ENCODE measurements around the gene FAM83B. TPM values are rescaled to one million over a fixed set of nuclear protein-coding genes. Genes with fewer than 3 reads are reported as not detected.

Gene FAM83B
- total RNA-seq, 1 donor from 2014 or later: 1.9 TPM

- H3K9me3 Mint-ChIP-seq (ENCODE audit: unreplicated experiment): no peaks in the 10 kb centered on the region
- H3K36me3 Mint-ChIP-seq (ENCODE audit: low read depth, unreplicated experiment): no peaks in the 10 kb centered on the region
- no peak for DNase-seq (ENCODE audit: low read depth)
- H3K4me3 Mint-ChIP-seq (ENCODE audit: unreplicated experiment): no peak overlapping the region
- no peaks in the 10 kb centered on the region for H4K20me1 ChIP-seq (ENCODE audit: insufficient read depth, low read length)
- FAIRE-seq: no peak
- H3K9me3 ChIP-seq (ENCODE audit: insufficient read depth, low read depth, low read length): no peaks in the 10 kb centered on the region
- H3K27me3 Mint-ChIP-seq (ENCODE audit: low read depth, unreplicated experiment): no peaks in the 10 kb centered on the region
- H3K27ac ChIP-seq (ENCODE audit: low read depth, low read length): no peak overlapping the region
- H3K27ac Mint-ChIP-seq (ENCODE audit: unreplicated experiment): no peak overlapping the region
- no peaks in the 10 kb centered on the region for H3K79me2 ChIP-seq (ENCODE audit: insufficient read depth, low read length)
- no peaks in the 10 kb centered on the region for H3K36me3 ChIP-seq (ENCODE audit: insufficient read depth, low read length)
- no peak overlapping the region for H3K9ac ChIP-seq (ENCODE audit: low read length)
- no peak overlapping the region for H2AFZ ChIP-seq (ENCODE audit: low read depth, low read length)
- no peaks in the 10 kb centered on the region for H3K4me1 ChIP-seq (ENCODE audit: insufficient read depth, low read length)
- no peak overlapping the region for H3K4me3 ChIP-seq (ENCODE audit: insufficient read depth, low read depth, low read length)
- no peak overlapping the region for H3K4me2 ChIP-seq (ENCODE audit: low read length)
- TF ChIP-seq, protein P1, sequence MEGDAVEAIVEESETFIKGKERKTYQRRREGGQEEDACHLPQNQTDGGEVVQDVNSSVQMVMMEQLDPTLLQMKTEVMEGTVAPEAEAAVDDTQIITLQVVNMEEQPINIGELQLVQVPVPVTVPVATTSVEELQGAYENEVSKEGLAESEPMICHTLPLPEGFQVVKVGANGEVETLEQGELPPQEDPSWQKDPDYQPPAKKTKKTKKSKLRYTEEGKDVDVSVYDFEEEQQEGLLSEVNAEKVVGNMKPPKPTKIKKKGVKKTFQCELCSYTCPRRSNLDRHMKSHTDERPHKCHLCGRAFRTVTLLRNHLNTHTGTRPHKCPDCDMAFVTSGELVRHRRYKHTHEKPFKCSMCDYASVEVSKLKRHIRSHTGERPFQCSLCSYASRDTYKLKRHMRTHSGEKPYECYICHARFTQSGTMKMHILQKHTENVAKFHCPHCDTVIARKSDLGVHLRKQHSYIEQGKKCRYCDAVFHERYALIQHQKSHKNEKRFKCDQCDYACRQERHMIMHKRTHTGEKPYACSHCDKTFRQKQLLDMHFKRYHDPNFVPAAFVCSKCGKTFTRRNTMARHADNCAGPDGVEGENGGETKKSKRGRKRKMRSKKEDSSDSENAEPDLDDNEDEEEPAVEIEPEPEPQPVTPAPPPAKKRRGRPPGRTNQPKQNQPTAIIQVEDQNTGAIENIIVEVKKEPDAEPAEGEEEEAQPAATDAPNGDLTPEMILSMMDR (IDR thresholded peaks at IDR 0.05; ENCODE audit: insufficient read depth, low read depth, low read length): no peak
- no peak for TF ChIP-seq EZH2 (IDR thresholded peaks at IDR 0.05; ENCODE audit: insufficient read depth, low read length)
- no peaks in the 10 kb centered on the region for H3K27me3 ChIP-seq (ENCODE audit: insufficient read depth, low read length)
- no peaks in the 10 kb centered on the region for H3K4me1 Mint-ChIP-seq (ENCODE audit: low read depth, unreplicated experiment)
Observed at GRCh38 chr6:54898767-54899166, 52.2 kb downstream of the FAM83B start.

DNA sequence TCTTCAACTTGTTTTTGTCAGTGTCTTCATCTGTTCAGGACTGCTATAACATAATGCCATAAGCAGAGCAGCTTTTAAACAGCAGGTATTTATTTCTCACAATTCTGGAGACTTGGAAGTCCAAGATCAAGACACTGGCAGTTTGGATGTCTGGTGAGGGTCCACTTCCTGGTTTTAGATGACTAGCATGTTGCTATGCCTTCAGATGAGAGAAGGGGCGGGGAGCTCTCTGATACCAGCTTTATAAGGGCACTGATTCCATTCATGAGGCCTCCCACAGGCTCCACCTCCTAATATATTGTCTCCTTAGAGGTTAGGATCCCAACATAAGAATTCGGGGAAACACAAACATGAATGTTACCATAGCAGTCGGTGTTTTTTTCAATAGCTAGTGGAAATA is 52.9 kb downstream of the FAM83B start:
- Histone ChIP-seq H3K79me2 (ENCODE audit: insufficient read depth, low read length) (no peaks in the 10 kb centered on the region), H4K20me1 (ENCODE audit: insufficient read depth, low read length) (no peaks in the 10 kb centered on the region), H3K4me2 (ENCODE audit: low read length) (no peak overlapping the region), H3K4me3 (ENCODE audit: insufficient read depth, low read depth, low read length) (no peak overlapping the region), H3K4me1 (ENCODE audit: insufficient read depth, low read length) (no peaks in the 10 kb centered on the region), H3K9ac (ENCODE audit: low read length) (no peak overlapping the region), H3K9me3 (ENCODE audit: insufficient read depth, low read depth, low read length) (no peaks in the 10 kb centered on the region), H2AFZ (ENCODE audit: low read depth, low read length) (no peak overlapping the region), H3K36me3 (ENCODE audit: insufficient read depth, low read length) (no peaks in the 10 kb centered on the region), H3K27me3 (ENCODE audit: insufficient read depth, low read length) (no peaks in the 10 kb centered on the region), H3K27ac (ENCODE audit: low read depth, low read length) (no peak overlapping the region)
- Mint-ChIP-seq H3K4me1 (ENCODE audit: low read depth, unreplicated experiment) (no peaks in the 10 kb centered on the region), H3K36me3 (ENCODE audit: low read depth, unreplicated experiment) (no peaks in the 10 kb centered on the region), H3K27ac (ENCODE audit: unreplicated experiment) (no peak overlapping the region), H3K4me3 (ENCODE audit: unreplicated experiment) (no peak overlapping the region), H3K27me3 (ENCODE audit: low read depth, unreplicated experiment) (no peaks in the 10 kb centered on the region), H3K9me3 (ENCODE audit: unreplicated experiment) (no peaks in the 10 kb centered on the region)
- no peak for DNase-seq (ENCODE audit: low read depth)
- no peak for TF ChIP-seq EZH2 (IDR thresholded peaks at IDR 0.05; ENCODE audit: insufficient read depth, low read length)
- TF ChIP-seq, protein P1 (IDR thresholded peaks at IDR 0.05; ENCODE audit: insufficient read depth, low read depth, low read length): no peak
- no peak for FAIRE-seq

GRCh38 chr6:54899986-54900385 is 53.4 kb downstream of the FAM83B start:
- Histone ChIP-seq H3K27me3 (ENCODE audit: insufficient read depth, low read length) (no peaks in the 10 kb centered on the region), H3K4me1 (ENCODE audit: insufficient read depth, low read length) (no peaks in the 10 kb centered on the region), H2AFZ (ENCODE audit: low read depth, low read length) (no peak overlapping the region), H3K4me3 (ENCODE audit: insufficient read depth, low read depth, low read length) (no peak overlapping the region), H3K79me2 (ENCODE audit: insufficient read depth, low read length) (no peaks in the 10 kb centered on the region), H3K4me2 (ENCODE audit: low read length) (no peak overlapping the region), H3K36me3 (ENCODE audit: insufficient read depth, low read length) (no peaks in the 10 kb centered on the region), H3K9ac (ENCODE audit: low read length) (no peak overlapping the region), H3K9me3 (ENCODE audit: insufficient read depth, low read depth, low read length) (no peaks in the 10 kb centered on the region), H4K20me1 (ENCODE audit: insufficient read depth, low read length) (no peaks in the 10 kb centered on the region), H3K27ac (ENCODE audit: low read depth, low read length) (no peak overlapping the region)
- Mint-ChIP-seq H3K4me3 (ENCODE audit: unreplicated experiment) (no peak overlapping the region), H3K27me3 (ENCODE audit: low read depth, unreplicated experiment) (no peaks in the 10 kb centered on the region), H3K27ac (ENCODE audit: unreplicated experiment) (no peak overlapping the region), H3K4me1 (ENCODE audit: low read depth, unreplicated experiment) (no peaks in the 10 kb centered on the region), H3K9me3 (ENCODE audit: unreplicated experiment) (no peaks in the 10 kb centered on the region), H3K36me3 (ENCODE audit: low read depth, unreplicated experiment) (no peaks in the 10 kb centered on the region)
- FAIRE-seq (no peak), DNase-seq (ENCODE audit: low read depth) (no peak)
- no peak for TF ChIP-seq EZH2 (IDR thresholded peaks at IDR 0.05; ENCODE audit: insufficient read depth, low read length)
- TF ChIP-seq, protein P1 (IDR thresholded peaks at IDR 0.05; ENCODE audit: insufficient read depth, low read depth, low read length): no peak
